Measurements from ENCODE around the gene NPLOC4. TPM values are rescaled to one million over a fixed set of nuclear protein-coding genes. Genes with fewer than 3 reads are reported as not detected.

Gene NPLOC4
- total and polyA plus RNA-seq, 2 of the 8 experiments (the other 6 are each of a cell fraction or from before 2014, with no cell fraction given), result 70.7 to 92.7 TPM

DNA sequence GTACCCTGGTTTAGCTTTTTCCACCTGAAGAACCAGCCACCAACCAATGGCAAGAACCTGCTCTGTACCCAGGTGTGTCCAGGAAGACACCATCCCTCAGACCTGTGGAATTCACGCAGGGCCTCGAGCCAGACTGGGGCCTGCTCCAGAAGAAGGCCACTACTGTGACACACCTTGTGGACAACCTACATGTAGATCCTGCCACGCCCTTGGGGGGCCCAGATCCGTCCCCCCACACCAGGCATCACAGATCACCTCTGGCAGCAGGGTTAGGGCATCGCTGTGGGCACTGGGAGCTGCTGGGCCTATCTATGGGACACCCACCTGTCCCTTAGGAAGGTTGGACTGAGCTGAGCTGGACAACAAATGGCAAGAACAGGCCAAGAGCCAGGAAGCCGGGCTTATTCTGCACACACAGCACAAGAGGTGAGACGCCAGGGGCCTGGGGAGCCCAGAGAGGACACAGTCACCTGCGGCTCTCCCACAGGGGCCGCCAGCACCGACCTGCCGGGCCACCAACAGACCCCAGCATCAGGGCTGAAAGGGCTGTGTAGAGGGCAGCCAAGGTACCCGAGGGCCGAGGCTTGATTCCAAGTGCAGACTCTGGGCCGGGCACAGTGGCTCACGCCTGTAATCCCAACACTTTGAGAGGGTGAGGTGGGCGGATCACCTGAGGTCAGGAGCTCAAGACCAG, 92.5 kb downstream of the NPLOC4 start (continued):
- TF ChIP-seq, protein P1, sequence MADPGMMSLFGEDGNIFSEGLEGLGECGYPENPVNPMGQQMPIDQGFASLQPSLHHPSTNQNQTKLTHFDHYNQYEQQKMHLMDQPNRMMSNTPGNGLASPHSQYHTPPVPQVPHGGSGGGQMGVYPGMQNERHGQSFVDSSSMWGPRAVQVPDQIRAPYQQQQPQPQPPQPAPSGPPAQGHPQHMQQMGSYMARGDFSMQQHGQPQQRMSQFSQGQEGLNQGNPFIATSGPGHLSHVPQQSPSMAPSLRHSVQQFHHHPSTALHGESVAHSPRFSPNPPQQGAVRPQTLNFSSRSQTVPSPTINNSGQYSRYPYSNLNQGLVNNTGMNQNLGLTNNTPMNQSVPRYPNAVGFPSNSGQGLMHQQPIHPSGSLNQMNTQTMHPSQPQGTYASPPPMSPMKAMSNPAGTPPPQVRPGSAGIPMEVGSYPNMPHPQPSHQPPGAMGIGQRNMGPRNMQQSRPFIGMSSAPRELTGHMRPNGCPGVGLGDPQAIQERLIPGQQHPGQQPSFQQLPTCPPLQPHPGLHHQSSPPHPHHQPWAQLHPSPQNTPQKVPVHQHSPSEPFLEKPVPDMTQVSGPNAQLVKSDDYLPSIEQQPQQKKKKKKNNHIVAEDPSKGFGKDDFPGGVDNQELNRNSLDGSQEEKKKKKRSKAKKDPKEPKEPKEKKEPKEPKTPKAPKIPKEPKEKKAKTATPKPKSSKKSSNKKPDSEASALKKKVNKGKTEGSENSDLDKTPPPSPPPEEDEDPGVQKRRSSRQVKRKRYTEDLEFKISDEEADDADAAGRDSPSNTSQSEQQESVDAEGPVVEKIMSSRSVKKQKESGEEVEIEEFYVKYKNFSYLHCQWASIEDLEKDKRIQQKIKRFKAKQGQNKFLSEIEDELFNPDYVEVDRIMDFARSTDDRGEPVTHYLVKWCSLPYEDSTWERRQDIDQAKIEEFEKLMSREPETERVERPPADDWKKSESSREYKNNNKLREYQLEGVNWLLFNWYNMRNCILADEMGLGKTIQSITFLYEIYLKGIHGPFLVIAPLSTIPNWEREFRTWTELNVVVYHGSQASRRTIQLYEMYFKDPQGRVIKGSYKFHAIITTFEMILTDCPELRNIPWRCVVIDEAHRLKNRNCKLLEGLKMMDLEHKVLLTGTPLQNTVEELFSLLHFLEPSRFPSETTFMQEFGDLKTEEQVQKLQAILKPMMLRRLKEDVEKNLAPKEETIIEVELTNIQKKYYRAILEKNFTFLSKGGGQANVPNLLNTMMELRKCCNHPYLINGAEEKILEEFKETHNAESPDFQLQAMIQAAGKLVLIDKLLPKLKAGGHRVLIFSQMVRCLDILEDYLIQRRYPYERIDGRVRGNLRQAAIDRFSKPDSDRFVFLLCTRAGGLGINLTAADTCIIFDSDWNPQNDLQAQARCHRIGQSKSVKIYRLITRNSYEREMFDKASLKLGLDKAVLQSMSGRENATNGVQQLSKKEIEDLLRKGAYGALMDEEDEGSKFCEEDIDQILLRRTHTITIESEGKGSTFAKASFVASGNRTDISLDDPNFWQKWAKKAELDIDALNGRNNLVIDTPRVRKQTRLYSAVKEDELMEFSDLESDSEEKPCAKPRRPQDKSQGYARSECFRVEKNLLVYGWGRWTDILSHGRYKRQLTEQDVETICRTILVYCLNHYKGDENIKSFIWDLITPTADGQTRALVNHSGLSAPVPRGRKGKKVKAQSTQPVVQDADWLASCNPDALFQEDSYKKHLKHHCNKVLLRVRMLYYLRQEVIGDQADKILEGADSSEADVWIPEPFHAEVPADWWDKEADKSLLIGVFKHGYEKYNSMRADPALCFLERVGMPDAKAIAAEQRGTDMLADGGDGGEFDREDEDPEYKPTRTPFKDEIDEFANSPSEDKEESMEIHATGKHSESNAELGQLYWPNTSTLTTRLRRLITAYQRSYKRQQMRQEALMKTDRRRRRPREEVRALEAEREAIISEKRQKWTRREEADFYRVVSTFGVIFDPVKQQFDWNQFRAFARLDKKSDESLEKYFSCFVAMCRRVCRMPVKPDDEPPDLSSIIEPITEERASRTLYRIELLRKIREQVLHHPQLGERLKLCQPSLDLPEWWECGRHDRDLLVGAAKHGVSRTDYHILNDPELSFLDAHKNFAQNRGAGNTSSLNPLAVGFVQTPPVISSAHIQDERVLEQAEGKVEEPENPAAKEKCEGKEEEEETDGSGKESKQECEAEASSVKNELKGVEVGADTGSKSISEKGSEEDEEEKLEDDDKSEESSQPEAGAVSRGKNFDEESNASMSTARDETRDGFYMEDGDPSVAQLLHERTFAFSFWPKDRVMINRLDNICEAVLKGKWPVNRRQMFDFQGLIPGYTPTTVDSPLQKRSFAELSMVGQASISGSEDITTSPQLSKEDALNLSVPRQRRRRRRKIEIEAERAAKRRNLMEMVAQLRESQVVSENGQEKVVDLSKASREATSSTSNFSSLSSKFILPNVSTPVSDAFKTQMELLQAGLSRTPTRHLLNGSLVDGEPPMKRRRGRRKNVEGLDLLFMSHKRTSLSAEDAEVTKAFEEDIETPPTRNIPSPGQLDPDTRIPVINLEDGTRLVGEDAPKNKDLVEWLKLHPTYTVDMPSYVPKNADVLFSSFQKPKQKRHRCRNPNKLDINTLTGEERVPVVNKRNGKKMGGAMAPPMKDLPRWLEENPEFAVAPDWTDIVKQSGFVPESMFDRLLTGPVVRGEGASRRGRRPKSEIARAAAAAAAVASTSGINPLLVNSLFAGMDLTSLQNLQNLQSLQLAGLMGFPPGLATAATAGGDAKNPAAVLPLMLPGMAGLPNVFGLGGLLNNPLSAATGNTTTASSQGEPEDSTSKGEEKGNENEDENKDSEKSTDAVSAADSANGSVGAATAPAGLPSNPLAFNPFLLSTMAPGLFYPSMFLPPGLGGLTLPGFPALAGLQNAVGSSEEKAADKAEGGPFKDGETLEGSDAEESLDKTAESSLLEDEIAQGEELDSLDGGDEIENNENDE (IDR thresholded peaks at IDR 0.05; ENCODE audit: insufficient replicate concordance, low read length), result no peak
- TF ChIP-seq BACH1 (IDR thresholded peaks at IDR 0.05; ENCODE audit: low read length) (no peak), SIN3A (conservative IDR thresholded peaks at IDR 0.05 in 1 of 2, IDR thresholded peaks at IDR 0.05 in 1 of 2; ENCODE audit: low read depth in 1 of 2, low read length in 2 of 2) (no peak), TEAD4 (IDR thresholded peaks at IDR 0.05; ENCODE audit: low read depth, low read length) (no peak), RFX5 (IDR thresholded peaks at IDR 0.05; ENCODE audit: borderline replicate concordance, low read depth, low read length) (no peak), NRF1 (IDR thresholded peaks at IDR 0.05; ENCODE audit: low read depth, low read length) (no peak), CHD2 (IDR thresholded peaks at IDR 0.05; ENCODE audit: low read length) (no peak), RBBP5 (IDR thresholded peaks at IDR 0.05; ENCODE audit: borderline replicate concordance, low read depth, low read length) (no peak)

Data from H1 (cell line).